HepG2 (cell line): Measurements from ENCODE around the gene SNRPD2. TPM values are rescaled to one million over a fixed set of nuclear protein-coding genes. Genes with fewer than 3 reads are reported as not detected.

Experiments
- ATAC-seq: fragments of 200-7000 bp; cut with Tn5 transposase; 3 replicates; pipeline ENCODE4 v1.9.1; 2020; ENCODE audit warnings: mild to moderate bottlenecking, moderate library complexity
- BruUV-seq: library from RNA; stranded (reverse); fragments of 400-500 nt; replicated peaks from 2 replicates; lab custom pipeline; 2021; lab: Mats Ljungman, UMichigan
- CTCF ChIA-PET: fragments of 300-600 bp; formaldehyde crosslinking; extraction: SDS; loops from one replicate; lab custom pipeline; 2021; ENCODE audit warnings: low total read pairs, inconsistent platforms, low intra/inter-chr PET ratio; lab: Yijun Ruan, JAX
- POLR2A ChIA-PET: fragments of 350-600 bp; sonication (Branson Sonifier 250); formaldehyde crosslinking; loops from one replicate; lab custom pipeline; 2020; ENCODE audit warnings: antibody characterized with exemption, inconsistent platforms; lab: Yijun Ruan, JAX
- DNase-seq: peaks from one replicate; pipeline ENCODE4 v3.0.0-alpha.2; 2015; ENCODE audit warnings: low spot score
- FAIRE-seq: peaks from 3 replicates; lab custom pipeline; 2011; peaks lifted over from hg19 to GRCh38; lab: Jason Lieb, UNC
- H2AFZ ChIP-seq: one replicate; pipeline ENCODE4 v1.6.1; 2011; ENCODE audit warnings: low read length, inconsistent platforms
- H3K27ac ChIP-seq: fragments of 300-600 bp; 3 replicates; pipeline ENCODE4 v1.8.0; 2011; ENCODE audit warnings: mixed run types, mild to moderate bottlenecking, mixed read lengths, low read length, inconsistent platforms; ENCODE audit not compliant: insufficient read depth; ENCODE audit errors: extremely low read length
- H3K27me3 ChIP-seq, 2 experiments: fragments of 200-600 bp in 1 of 2; 2 replicates in 1 of 2; 3 replicates in 1 of 2; pipeline versions ENCODE4 v1.6.0 to v1.8.0; 2011; ENCODE audit warnings: low read length in 2 of 2, mild to moderate bottlenecking in 2 of 2, moderate library complexity in 2 of 2, inconsistent platforms in 1 of 2; ENCODE audit not compliant: insufficient read depth in 2 of 2, control insufficient read depth in 1 of 2
- H3K36me3 ChIP-seq, 2 experiments: fragments of 200-600 bp in 1 of 2; replicated peaks in 1 of 2; 2 replicates in 1 of 2; 3 replicates in 1 of 2; pipeline versions ENCODE4 v1.5.1 to v1.8.0; 2011; ENCODE audit warnings: low read length in 2 of 2, inconsistent platforms in 1 of 2; ENCODE audit not compliant: insufficient read depth in 2 of 2, control insufficient read depth in 1 of 2
- H3K4me1 ChIP-seq: 2 replicates; pipeline ENCODE4 v1.5.1; 2012; ENCODE audit warnings: low read length, inconsistent platforms; ENCODE audit not compliant: insufficient read depth
- H3K4me2 ChIP-seq: 2 replicates; pipeline ENCODE4 v1.6.0; 2011; ENCODE audit warnings: low read depth, low read length, inconsistent platforms
- H3K4me3 ChIP-seq, 3 experiments: fragments of 200-600 bp in 1 of 3; sonication (generic), shearing (Covaris generic) in 1 of 3; replicated peaks in 1 of 3; 2 replicates each; pipeline ENCODE4 v1.5.1; 2011 to 2016; ENCODE audit warnings: low read length in 3 of 3, inconsistent platforms in 2 of 3, low read depth in 2 of 3, mild to moderate bottlenecking in 2 of 3, control low read depth in 1 of 3, mixed read lengths in 1 of 3; ENCODE audit not compliant: insufficient read depth in 1 of 3
- H3K79me2 ChIP-seq: one replicate; pipeline ENCODE4 v1.6.1; 2011; ENCODE audit warnings: low read length, inconsistent platforms; ENCODE audit not compliant: insufficient read depth
- H3K9ac ChIP-seq: 2 replicates; pipeline ENCODE4 v1.6.0; 2011; ENCODE audit warnings: mild to moderate bottlenecking, low read depth, low read length, inconsistent platforms; ENCODE audit not compliant: insufficient read depth
- H3K9me3 ChIP-seq: 2 replicates; pipeline ENCODE4 v1.5.1; 2012; ENCODE audit warnings: mild to moderate bottlenecking, low read length
- H4K20me1 ChIP-seq: 2 replicates; pipeline ENCODE4 v1.6.0; 2011; ENCODE audit warnings: inconsistent platforms, mild to moderate bottlenecking, low read length, moderate library complexity; ENCODE audit not compliant: insufficient read depth
- CENPT ChIP-seq: sonication (generic); formaldehyde crosslinking; IDR thresholded peaks from 2 replicates; pipeline ENCODE4 v1.8.0; 2022; ENCODE audit warnings: low read depth, mild to moderate bottlenecking, moderate library complexity, missing genetic modification reagents
- DRAP1 ChIP-seq: IDR thresholded peaks from 2 replicates; pipeline ENCODE4 v1.6.1; 2016; ENCODE audit warnings: missing genetic modification reagents, missing compliant biosample characterization
- RARA ChIP-seq: IDR thresholded peaks from 2 replicates; pipeline ENCODE4 v1.6.1; 2016; ENCODE audit warnings: missing genetic modification reagents, missing compliant biosample characterization
- SAFB2 ChIP-seq: sonication (generic); formaldehyde crosslinking; IDR thresholded peaks from 2 replicates; pipeline ENCODE4 v1.5.1; 2020; ENCODE audit warnings: missing genetic modification reagents, low read depth, mild to moderate bottlenecking, borderline replicate concordance
- U2AF1 ChIP-seq: fragments of 200-400 bp; formaldehyde crosslinking; optimal IDR thresholded peaks from 2 replicates; pipeline ENCODE3; 2017; ENCODE audit warnings: mild to moderate bottlenecking, low read depth, low read length
- ZNF17 ChIP-seq: sonication (generic); formaldehyde crosslinking; IDR thresholded peaks from 2 replicates; pipeline ENCODE4 v1.5.0; 2020; ENCODE audit warnings: mild to moderate bottlenecking, missing genetic modification reagents
- ZNF496 ChIP-seq: sonication (generic); formaldehyde crosslinking; IDR thresholded peaks from 2 replicates; pipeline ENCODE4 v1.8.1; 2023; ENCODE audit warnings: mild to moderate bottlenecking, moderate library complexity, missing genetic modification reagents; ENCODE audit not compliant: insufficient replicate concordance
- ZNF546 ChIP-seq: sonication (generic); formaldehyde crosslinking; conservative IDR thresholded peaks from 2 replicates; pipeline ENCODE4 v1.8.1; 2023; ENCODE audit warnings: mild to moderate bottlenecking, missing genetic modification reagents
- ZNF569 ChIP-seq: sonication (generic); formaldehyde crosslinking; IDR thresholded peaks from 2 replicates; pipeline ENCODE4 v1.5.0; 2020; ENCODE audit warnings: mild to moderate bottlenecking, missing genetic modification reagents, moderate library complexity, borderline replicate concordance
- WGBS: methylation state at CpG from one replicate; pipeline ENCODE4 v1.1.6; 2017; ENCODE audit warnings: low lambda C conversion rate; 5-methylcytosine and 5-hydroxymethylcytosine counted together
- in situ Hi-C: cut with HindIII; loops from 2 replicates; pipeline ENCODE4 v1.10.0; 2017; ENCODE audit warnings: low pct_unique_long_range_greater_than_20kb; ENCODE audit not compliant: extremely low pct_ligation_motif_present
- intact Hi-C: fragments of 100-400 bp; cut with micrococcal nuclease; formaldehyde crosslinking; loops from one replicate; pipeline ENCODE4 v1.10.0; 2022; ENCODE audit not compliant: unreplicated experiment
- polyA plus RNA-seq, 8 experiments: library from polyadenylated mRNA; depleted of rRNA in 3 of 8; stranded (reverse) in 7 of 8; unstranded in 1 of 8; fragments of >200 nt; fragmentation: Illumina TruSeq in 4 of 8; extraction: Trizol in 4 of 8; gene quantifications; 2 replicates each; pipeline versions ENCODE4 v1.2.1 to v1.2.3, GENCODE V29; 2011 to 2016; ENCODE audit warnings: low read depth in 4 of 8, missing spikeins in 1 of 8, mixed read lengths in 1 of 8; ENCODE audit not compliant: insufficient read depth in 1 of 8
- total RNA-seq, 5 experiments: library from RNA; depleted of rRNA; stranded (reverse); fragments of >200 nt; fragmentation: Illumina TruSeq; extraction: Trizol; gene quantifications; 2 replicates each; pipeline ENCODE4 v1.2.3, GENCODE V29; 2016; ENCODE audit warnings: low read depth in 1 of 5
- TF ChIP-seq, protein P1 (sequence below): sonication (generic); formaldehyde crosslinking; IDR thresholded peaks from 2 replicates; pipeline ENCODE4 v1.9.0; 2021; ENCODE audit warnings: missing genetic modification reagents, borderline replicate concordance
- TF ChIP-seq, protein P2 (sequence below): sonication (generic); formaldehyde crosslinking; IDR thresholded peaks from 2 replicates; pipeline ENCODE4 v1.8.1; 2022; ENCODE audit warnings: mild to moderate bottlenecking, missing genetic modification reagents
- TF ChIP-seq, protein P3 (sequence below): sonication (generic); formaldehyde crosslinking; IDR thresholded peaks from 2 replicates; pipeline ENCODE4 v1.5.1; 2020; ENCODE audit warnings: missing genetic modification reagents, mild to moderate bottlenecking, borderline replicate concordance
- TF ChIP-seq, protein P4 (sequence below): conservative IDR thresholded peaks from 2 replicates; pipeline ENCODE4 v1.6.1; 2018; ENCODE audit warnings: missing genetic modification reagents

Gene SNRPD2
- total and polyA plus RNA-seq, 2 of the 13 experiments (the other 11 are each of a cell fraction or from before 2014, with no cell fraction given), result 299 to 485 TPM

- 3% methylated on average over 36 of the region's 39 CpGs for WGBS
- FAIRE-seq (peak; percentile 53), ATAC-seq (peak; percentile 46), DNase-seq (peak; percentile 64)
- Histone ChIP-seq H4K20me1 (no peaks in the 10 kb centered on the region), H3K4me1 (peaks cover 68% of the 10 kb centered on the region), H3K79me2 (no peaks in the 10 kb centered on the region), H3K27me3 (peaks cover 0 to 9% of the 10 kb centered on the region in 2 experiments; a peak in 3 of 5 replicates), H3K27ac (no peak overlapping the region), H3K4me3 (peak overlapping the region; percentile 39 to 67 (median 45); a peak in 5 of 6 replicates), H2AFZ (no peak overlapping the region), H3K9me3 (no peaks in the 10 kb centered on the region), H3K36me3 (no peaks in the 10 kb centered on the region), H3K9ac (no peak overlapping the region), H3K4me2 (peak overlapping the region; percentile 83)
- intact Hi-C loops, result loop anchor here (1.0 to 5.0 kb wide), 4 partner anchors 36 to 146 kb away; partner anchors contain the start of genes PPM1N and RTN2
- ChIA-PET CTCF (interaction anchor here (0.6 to 4.0 kb wide), 8 partner anchors 13 to 204 kb away, joined by 3 to 45 read pairs (median 3); no protein-coding TSS in a partner anchor), POLR2A (interaction anchor here (0.7 to 5.9 kb wide), 6 partner anchors 35 to 60 kb away, joined by 3 to 56 read pairs (median 4); partner anchors contain the start of genes OPA3, QPCTL and SNRPD2)
- in situ Hi-C loops, result loop anchor here (5.0 kb wide), 1 partner anchor 51 kb away; no protein-coding TSS in a partner anchor
- no TSS peak for BruUV-seq
- TF ChIP-seq ZNF496 (CRISPR knock-in tag) (no peak), ZNF17 (CRISPR knock-in tag) (no peak), CENPT (CRISPR knock-in tag) (no peak), DRAP1 (CRISPR knock-in tag) (no peak), ZNF546 (CRISPR knock-in tag) (no peak), U2AF1 (no peak), RARA (CRISPR knock-in tag) (no peak), SAFB2 (CRISPR knock-in tag) (no peak), ZNF569 (no peak)
- TF ChIP-seq, protein P1, sequence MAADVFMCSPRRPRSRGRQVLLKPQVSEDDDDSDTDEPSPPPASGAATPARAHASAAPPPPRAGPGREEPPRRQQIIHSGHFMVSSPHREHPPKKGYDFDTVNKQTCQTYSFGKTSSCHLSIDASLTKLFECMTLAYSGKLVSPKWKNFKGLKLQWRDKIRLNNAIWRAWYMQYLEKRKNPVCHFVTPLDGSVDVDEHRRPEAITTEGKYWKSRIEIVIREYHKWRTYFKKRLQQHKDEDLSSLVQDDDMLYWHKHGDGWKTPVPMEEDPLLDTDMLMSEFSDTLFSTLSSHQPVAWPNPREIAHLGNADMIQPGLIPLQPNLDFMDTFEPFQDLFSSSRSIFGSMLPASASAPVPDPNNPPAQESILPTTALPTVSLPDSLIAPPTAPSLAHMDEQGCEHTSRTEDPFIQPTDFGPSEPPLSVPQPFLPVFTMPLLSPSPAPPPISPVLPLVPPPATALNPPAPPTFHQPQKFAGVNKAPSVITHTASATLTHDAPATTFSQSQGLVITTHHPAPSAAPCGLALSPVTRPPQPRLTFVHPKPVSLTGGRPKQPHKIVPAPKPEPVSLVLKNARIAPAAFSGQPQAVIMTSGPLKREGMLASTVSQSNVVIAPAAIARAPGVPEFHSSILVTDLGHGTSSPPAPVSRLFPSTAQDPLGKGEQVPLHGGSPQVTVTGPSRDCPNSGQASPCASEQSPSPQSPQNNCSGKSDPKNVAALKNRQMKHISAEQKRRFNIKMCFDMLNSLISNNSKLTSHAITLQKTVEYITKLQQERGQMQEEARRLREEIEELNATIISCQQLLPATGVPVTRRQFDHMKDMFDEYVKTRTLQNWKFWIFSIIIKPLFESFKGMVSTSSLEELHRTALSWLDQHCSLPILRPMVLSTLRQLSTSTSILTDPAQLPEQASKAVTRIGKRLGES (CRISPR knock-in tag), result no peak
- TF ChIP-seq, protein P2, sequence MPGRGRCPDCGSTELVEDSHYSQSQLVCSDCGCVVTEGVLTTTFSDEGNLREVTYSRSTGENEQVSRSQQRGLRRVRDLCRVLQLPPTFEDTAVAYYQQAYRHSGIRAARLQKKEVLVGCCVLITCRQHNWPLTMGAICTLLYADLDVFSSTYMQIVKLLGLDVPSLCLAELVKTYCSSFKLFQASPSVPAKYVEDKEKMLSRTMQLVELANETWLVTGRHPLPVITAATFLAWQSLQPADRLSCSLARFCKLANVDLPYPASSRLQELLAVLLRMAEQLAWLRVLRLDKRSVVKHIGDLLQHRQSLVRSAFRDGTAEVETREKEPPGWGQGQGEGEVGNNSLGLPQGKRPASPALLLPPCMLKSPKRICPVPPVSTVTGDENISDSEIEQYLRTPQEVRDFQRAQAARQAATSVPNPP, result no peak
- TF ChIP-seq, protein P3, sequence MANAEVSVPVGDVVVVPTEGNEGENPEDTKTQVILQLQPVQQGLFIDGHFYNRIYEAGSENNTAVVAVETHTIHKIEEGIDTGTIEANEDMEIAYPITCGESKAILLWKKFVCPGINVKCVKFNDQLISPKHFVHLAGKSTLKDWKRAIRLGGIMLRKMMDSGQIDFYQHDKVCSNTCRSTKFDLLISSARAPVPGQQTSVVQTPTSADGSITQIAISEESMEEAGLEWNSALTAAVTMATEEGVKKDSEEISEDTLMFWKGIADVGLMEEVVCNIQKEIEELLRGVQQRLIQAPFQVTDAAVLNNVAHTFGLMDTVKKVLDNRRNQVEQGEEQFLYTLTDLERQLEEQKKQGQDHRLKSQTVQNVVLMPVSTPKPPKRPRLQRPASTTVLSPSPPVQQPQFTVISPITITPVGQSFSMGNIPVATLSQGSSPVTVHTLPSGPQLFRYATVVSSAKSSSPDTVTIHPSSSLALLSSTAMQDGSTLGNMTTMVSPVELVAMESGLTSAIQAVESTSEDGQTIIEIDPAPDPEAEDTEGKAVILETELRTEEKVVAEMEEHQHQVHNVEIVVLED (CRISPR knock-in tag), result no peak
- TF ChIP-seq, protein P4, sequence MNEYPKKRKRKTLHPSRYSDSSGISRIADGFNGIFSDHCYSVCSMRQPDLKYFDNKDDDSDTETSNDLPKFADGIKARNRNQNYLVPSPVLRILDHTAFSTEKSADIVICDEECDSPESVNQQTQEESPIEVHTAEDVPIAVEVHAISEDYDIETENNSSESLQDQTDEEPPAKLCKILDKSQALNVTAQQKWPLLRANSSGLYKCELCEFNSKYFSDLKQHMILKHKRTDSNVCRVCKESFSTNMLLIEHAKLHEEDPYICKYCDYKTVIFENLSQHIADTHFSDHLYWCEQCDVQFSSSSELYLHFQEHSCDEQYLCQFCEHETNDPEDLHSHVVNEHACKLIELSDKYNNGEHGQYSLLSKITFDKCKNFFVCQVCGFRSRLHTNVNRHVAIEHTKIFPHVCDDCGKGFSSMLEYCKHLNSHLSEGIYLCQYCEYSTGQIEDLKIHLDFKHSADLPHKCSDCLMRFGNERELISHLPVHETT, result no peak
Measured at GRCh38 chr19:45643024-45643926, 48.5 kb downstream of the SNRPD2 start.
